Measurements from ENCODE around the gene ELFN1. TPM values are rescaled to one million over a fixed set of nuclear protein-coding genes. Genes with fewer than 3 reads are reported as not detected.
A peak's percentile ranks its signal among the peaks of the same experiment; 100 is the strongest.

ELFN1 gene
- total RNA-seq, 1 experiment from 2014 or later, result 0.11 TPM

GRCh38 chr7:1654111-1654510, 16.0 kb upstream of the ELFN1 start:
- DNase-seq (ENCODE audit: low read depth, low spot score), result no peak
- in situ Hi-C loops (cut with HindIII; ENCODE audit: low pct_unique_long_range_greater_than_20kb, low sequenced_read_pairs), result no loop called here

- DNase-seq (ENCODE audit: low read depth, low spot score), result no peak
- in situ Hi-C loops (cut with HindIII; ENCODE audit: low pct_unique_long_range_greater_than_20kb, low sequenced_read_pairs), result no loop called here
These were observed 15.2 kb upstream of the ELFN1 start for GRCh38 chr7:1654738-1655475.

- in situ Hi-C loops (cut with HindIII; ENCODE audit: low pct_unique_long_range_greater_than_20kb, low sequenced_read_pairs), result no loop called here
- DNase-seq (ENCODE audit: low read depth, low spot score), result peak; percentile 65
These were observed 10.4 kb upstream of the ELFN1 start for GRCh38 chr7:1659696-1660095.

- no peak for DNase-seq (ENCODE audit: low read depth, low spot score)
- in situ Hi-C loops (cut with HindIII; ENCODE audit: low pct_unique_long_range_greater_than_20kb, low sequenced_read_pairs), result no loop called here
These were observed 8.6 kb upstream of the ELFN1 start for GRCh38 chr7:1661461-1661860.

- DNase-seq (ENCODE audit: low read depth, low spot score), result no peak
- in situ Hi-C loops (cut with HindIII; ENCODE audit: low pct_unique_long_range_greater_than_20kb, low sequenced_read_pairs), result no loop called here
These were observed 8.0 kb upstream of the ELFN1 start for GRCh38 chr7:1662101-1662500.

- in situ Hi-C loops (cut with HindIII; ENCODE audit: low pct_unique_long_range_greater_than_20kb, low sequenced_read_pairs), result no loop called here
- DNase-seq (ENCODE audit: low read depth, low spot score), result no peak
These were observed 7.3 kb upstream of the ELFN1 start for GRCh38 chr7:1662767-1663166.

GRCh38 chr7:1663223-1663622, 6.9 kb upstream of the ELFN1 start:
- in situ Hi-C loops (cut with HindIII; ENCODE audit: low pct_unique_long_range_greater_than_20kb, low sequenced_read_pairs), result no loop called here
- no peak for DNase-seq (ENCODE audit: low read depth, low spot score)

GRCh38 chr7:1663857-1664651, 6.0 kb upstream of the ELFN1 start:
- DNase-seq (ENCODE audit: low read depth, low spot score), result no peak
- in situ Hi-C loops (cut with HindIII; ENCODE audit: low pct_unique_long_range_greater_than_20kb, low sequenced_read_pairs), result no loop called here

GRCh38 chr7:1664711-1665548, 5.1 kb upstream of the ELFN1 start:
- peak; percentile 67 for DNase-seq (ENCODE audit: low read depth, low spot score)
- in situ Hi-C loops (cut with HindIII; ENCODE audit: low pct_unique_long_range_greater_than_20kb, low sequenced_read_pairs), result no loop called here

- no peak for DNase-seq (ENCODE audit: low read depth, low spot score)
- in situ Hi-C loops (cut with HindIII; ENCODE audit: low pct_unique_long_range_greater_than_20kb, low sequenced_read_pairs), result no loop called here
These were observed 4.3 kb upstream of the ELFN1 start for GRCh38 chr7:1665549-1666316.

GRCh38 chr7:1666317-1666822, 3.7 kb upstream of the ELFN1 start:
- in situ Hi-C loops (cut with HindIII; ENCODE audit: low pct_unique_long_range_greater_than_20kb, low sequenced_read_pairs), result no loop called here
- DNase-seq (ENCODE audit: low read depth, low spot score), result no peak

- in situ Hi-C loops (cut with HindIII; ENCODE audit: low pct_unique_long_range_greater_than_20kb, low sequenced_read_pairs), result no loop called here
- DNase-seq (ENCODE audit: low read depth, low spot score), result no peak
These were observed 3.1 kb upstream of the ELFN1 start for GRCh38 chr7:1666823-1667565.

GRCh38 chr7:1667566-1668395, 2.3 kb upstream of the ELFN1 start:
- in situ Hi-C loops (cut with HindIII; ENCODE audit: low pct_unique_long_range_greater_than_20kb, low sequenced_read_pairs), result no loop called here
- DNase-seq (ENCODE audit: low read depth, low spot score), result no peak

GRCh38 chr7:1668396-1669063, 1.5 kb upstream of the ELFN1 start:
- in situ Hi-C loops (cut with HindIII; ENCODE audit: low pct_unique_long_range_greater_than_20kb, low sequenced_read_pairs), result no loop called here
- no peak for DNase-seq (ENCODE audit: low read depth, low spot score)

- DNase-seq (ENCODE audit: low read depth, low spot score), result no peak
- in situ Hi-C loops (cut with HindIII; ENCODE audit: low pct_unique_long_range_greater_than_20kb, low sequenced_read_pairs), result no loop called here
These were observed 769 bp upstream of the ELFN1 start for GRCh38 chr7:1669064-1669951.

Data from SK-MEL-5 (cell line).